GM18907 (cell line): ENCODE measurements around the gene SMIM29.
"Not testable (repeated sequence)": the region's sequence is repeated elsewhere in the genome, so short reads cannot be mapped to it uniquely, and the experiment has no call there.

Source experiments
- ATAC-seq: cut with Tn5 transposase; IDR thresholded peaks from one replicate; pipeline ENCODE4 v1.9.1; 2021; ENCODE audit warnings: mild to moderate bottlenecking, moderate library complexity; ENCODE audit not compliant: unreplicated experiment

The SMIM29 gene

GRCh38 chr6:34269132-34269531, 20.3 kb upstream of the SMIM29 start:
- not testable (repeated sequence) for ATAC-seq

GRCh38 chr6:34267746-34268145, 18.9 kb upstream of the SMIM29 start:
- ATAC-seq = no peak

- ATAC-seq = not testable (repeated sequence)
These were observed 14.7 kb upstream of the SMIM29 start for GRCh38 chr6:34263484-34263883.

GRCh38 chr6:34260576-34261267, 11.9 kb upstream of the SMIM29 start:
- ATAC-seq = no peak

GRCh38 chr6:34259529-34260069, 10.8 kb upstream of the SMIM29 start:
- ATAC-seq = no peak

- not testable (repeated sequence) for ATAC-seq
These were observed 3.6 kb upstream of the SMIM29 start for GRCh38 chr6:34252395-34252794.

GRCh38 chr6:34249469-34250261, 859 bp upstream of the SMIM29 start:
- ATAC-seq = peak; percentile 25

GRCh38 chr6:34248198-34248726, 544 bp downstream of the SMIM29 start:
- peak; percentile 19 for ATAC-seq

- no peak for ATAC-seq
These were observed 1.2 kb downstream of the SMIM29 start for GRCh38 chr6:34247481-34248197.

- ATAC-seq = no peak
These were observed 2.0 kb downstream of the SMIM29 start for GRCh38 chr6:34246563-34247391.

GRCh38 chr6:34246249-34246562, 2.6 kb downstream of the SMIM29 start:
- no peak for ATAC-seq

- not testable (repeated sequence) for ATAC-seq
These were observed 3.1 kb downstream of the SMIM29 start for GRCh38 chr6:34245761-34246140.

GRCh38 chr6:34245032-34245760, 3.6 kb downstream of the SMIM29 start:
- not testable (repeated sequence) for ATAC-seq

GRCh38 chr6:34243901-34244884, 4.6 kb downstream of the SMIM29 start:
- ATAC-seq = no peak

- ATAC-seq = no peak
These were observed 5.6 kb downstream of the SMIM29 start for GRCh38 chr6:34243131-34243771.

GRCh38 chr6:34242252-34243130, 6.3 kb downstream of the SMIM29 start:
- no peak for ATAC-seq
